Measurements from ENCODE around the gene MYBPC1. TPM values are rescaled to one million over a fixed set of nuclear protein-coding genes. Genes with fewer than 3 reads are reported as not detected.
"Not testable (repeated sequence)": the region's sequence is repeated elsewhere in the genome, so short reads cannot be mapped to it uniquely, and the experiment has no call there.

Gene MYBPC1
- total RNA-seq, 1 experiment from 2014 or later, result not detected

GRCh38 chr12:101667591-101667990 lies 72.8 kb downstream of the MYBPC1 start:
- DNase-seq, result no peak
- no peak overlapping the region for H3K4me2 ChIP-seq (ENCODE audit: low read depth, low read length, poor library complexity, severe bottlenecking)
- H2AFZ ChIP-seq (ENCODE audit: low read length), result no peak overlapping the region

DNA sequence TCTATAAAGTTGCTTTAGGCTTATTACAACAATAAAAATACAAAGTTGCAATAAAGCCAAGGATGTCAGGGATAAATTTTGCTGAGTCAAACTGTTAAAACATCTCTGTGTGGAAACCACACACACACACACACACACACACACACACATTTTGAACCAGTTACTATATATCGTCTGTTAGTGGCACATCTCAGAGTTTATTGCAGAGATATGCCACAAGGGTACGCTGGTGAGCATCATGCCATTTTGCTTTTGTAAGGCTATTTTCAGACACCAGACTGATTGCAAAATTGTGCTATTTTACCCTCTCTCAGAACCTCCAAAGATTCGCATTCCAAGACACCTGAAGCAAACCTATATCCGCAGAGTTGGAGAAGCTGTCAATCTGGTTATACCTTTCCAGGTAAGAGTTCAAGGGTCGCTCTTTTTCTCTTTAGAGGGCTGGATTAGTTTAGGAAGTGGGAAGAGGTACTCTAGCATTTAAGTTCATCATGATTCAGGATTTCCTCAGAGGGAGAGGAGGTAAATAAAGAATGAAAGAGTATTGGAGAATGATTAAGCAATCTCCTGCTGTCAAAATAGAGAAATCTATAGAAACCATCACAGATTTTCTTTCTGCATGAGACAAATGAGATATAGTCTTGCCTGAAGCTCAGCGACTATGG lies 75.4 kb downstream of the MYBPC1 start:
- H3K9ac ChIP-seq (ENCODE audit: low read length), result no peak overlapping the region
- H3K4me2 ChIP-seq (ENCODE audit: low read depth, low read length, poor library complexity, severe bottlenecking), result no peak overlapping the region
- H3K9me3 ChIP-seq (ENCODE audit: low read length), result no peaks in the 10 kb centered on the region
- no peaks in the 10 kb centered on the region for H3K9me2 ChIP-seq (replicated peaks; ENCODE audit: insufficient read depth, low read length)
- H3K27me3 ChIP-seq (ENCODE audit: low read length), result 0 out of 2 replicates have a peak, but pooled peaks cover 4% of the 10 kb centered on the region
- H3K79me2 ChIP-seq (ENCODE audit: low read length), result no peaks in the 10 kb centered on the region
- DNase-seq, result peak; percentile 76
- no peak overlapping the region for H3K4me3 ChIP-seq (ENCODE audit: low read length)
- H3K27ac ChIP-seq (ENCODE audit: low read length), result no peak overlapping the region
- no peaks in the 10 kb centered on the region for H4K20me1 ChIP-seq (ENCODE audit: insufficient read depth, low read depth, low read length)
- H2AFZ ChIP-seq (ENCODE audit: low read length), result no peak overlapping the region
- no peaks in the 10 kb centered on the region for H3K36me3 ChIP-seq (ENCODE audit: insufficient read depth, low read length)
- H3K4me1 ChIP-seq (ENCODE audit: low read length), result peaks cover 3% of the 10 kb centered on the region; the same call in 1 of the 2 replicates

More at GRCh38 chr12:101667591-101667990, 72.8 kb downstream of the MYBPC1 start:
- no peak overlapping the region for H3K27ac ChIP-seq (ENCODE audit: low read length)
- H3K27me3 ChIP-seq (ENCODE audit: low read length), result no peaks in the 10 kb centered on the region
- H3K4me1 ChIP-seq (ENCODE audit: low read length), result peaks cover 3% of the 10 kb centered on the region; the same call in 1 of the 2 replicates
- H4K20me1 ChIP-seq (ENCODE audit: insufficient read depth, low read depth, low read length), result no peaks in the 10 kb centered on the region
- no peak overlapping the region for H3K9ac ChIP-seq (ENCODE audit: low read length)
- H3K9me2 ChIP-seq (replicated peaks; ENCODE audit: insufficient read depth, low read length), result no peaks in the 10 kb centered on the region
- H3K4me3 ChIP-seq (ENCODE audit: low read length), result no peak overlapping the region
- H3K36me3 ChIP-seq (ENCODE audit: insufficient read depth, low read length), result no peaks in the 10 kb centered on the region
- H3K9me3 ChIP-seq (ENCODE audit: low read length), result no peaks in the 10 kb centered on the region
- H3K79me2 ChIP-seq (ENCODE audit: low read length), result no peaks in the 10 kb centered on the region

DNA sequence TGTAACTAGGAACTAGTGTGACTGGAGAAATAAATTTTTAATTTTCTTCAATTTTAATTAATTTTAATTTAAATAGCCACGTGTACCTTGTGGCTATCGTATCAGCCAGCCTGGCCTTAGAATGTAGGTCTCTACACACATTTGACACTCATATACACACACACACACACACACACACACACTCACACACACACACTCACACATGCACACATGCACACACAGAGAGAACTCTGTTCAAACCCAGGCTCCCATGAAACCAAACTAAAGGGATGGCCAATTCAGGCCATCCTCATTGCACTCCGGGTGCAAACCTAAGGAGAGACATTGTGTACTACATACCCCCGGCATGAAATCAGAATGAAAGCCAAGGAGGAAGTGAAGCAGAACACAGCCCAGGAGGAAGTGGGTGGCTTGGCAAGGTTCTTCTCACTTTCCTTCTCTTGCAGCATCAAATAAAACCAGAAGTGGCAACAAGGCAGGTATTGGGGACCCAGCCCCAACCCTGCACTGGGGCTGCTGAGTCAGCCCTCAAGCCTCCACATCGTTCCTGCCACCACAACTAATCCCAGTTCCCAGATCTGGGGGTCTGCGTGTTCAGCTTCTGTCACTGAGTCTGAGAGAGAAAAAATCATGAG lies 76.5 kb downstream of the MYBPC1 start:
- H4K20me1 ChIP-seq (ENCODE audit: insufficient read depth, low read depth, low read length), result no peaks in the 10 kb centered on the region
- H3K4me1 ChIP-seq (ENCODE audit: low read length), result peaks cover 3% of the 10 kb centered on the region; the same call in 1 of the 2 replicates
- H3K79me2 ChIP-seq (ENCODE audit: low read length), result no peaks in the 10 kb centered on the region
- H2AFZ ChIP-seq (ENCODE audit: low read length), result no peak overlapping the region
- H3K27ac ChIP-seq (ENCODE audit: low read length), result no peak overlapping the region
- DNase-seq, result peak; percentile 47
- H3K27me3 ChIP-seq (ENCODE audit: low read length), result 0 out of 2 replicates have a peak, but pooled peaks cover 4% of the 10 kb centered on the region
- H3K9me3 ChIP-seq (ENCODE audit: low read length), result no peaks in the 10 kb centered on the region
- no peak overlapping the region for H3K4me3 ChIP-seq (ENCODE audit: low read length)
- H3K9ac ChIP-seq (ENCODE audit: low read length), result no peak overlapping the region
- H3K4me2 ChIP-seq (ENCODE audit: low read depth, low read length, poor library complexity, severe bottlenecking), result no peak overlapping the region
- no peaks in the 10 kb centered on the region for H3K9me2 ChIP-seq (replicated peaks; ENCODE audit: insufficient read depth, low read length)
- H3K36me3 ChIP-seq (ENCODE audit: insufficient read depth, low read length), result no peaks in the 10 kb centered on the region

DNA sequence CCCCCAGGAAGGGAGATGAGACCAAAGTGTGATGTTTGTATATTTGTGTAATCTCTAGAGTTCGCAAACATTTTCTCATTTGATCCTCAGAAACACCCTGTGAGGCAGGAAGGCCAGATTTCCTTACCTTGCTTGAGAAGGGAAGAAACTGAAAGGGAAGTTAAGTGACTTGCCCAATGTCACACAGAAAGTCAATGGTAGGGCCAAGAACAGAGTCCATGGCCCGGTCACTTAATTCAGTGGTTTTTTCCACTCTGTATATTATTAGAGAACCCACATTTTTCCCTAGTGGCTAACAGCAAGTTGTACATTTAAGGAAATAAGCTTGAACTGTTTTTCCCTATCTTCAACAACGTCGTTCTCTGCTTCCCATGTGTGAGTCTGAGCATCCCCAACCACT lies 77.1 kb downstream of the MYBPC1 start:
- Histone ChIP-seq H3K9me3 (ENCODE audit: low read length) (no peaks in the 10 kb centered on the region), H3K9me2 (replicated peaks; ENCODE audit: insufficient read depth, low read length) (no peaks in the 10 kb centered on the region), H3K9ac (ENCODE audit: low read length) (no peak overlapping the region), H3K27me3 (ENCODE audit: low read length) (0 out of 2 replicates have a peak, but pooled peaks cover 4% of the 10 kb centered on the region), H3K27ac (ENCODE audit: low read length) (no peak overlapping the region), H3K4me3 (ENCODE audit: low read length) (no peak overlapping the region), H3K79me2 (ENCODE audit: low read length) (no peaks in the 10 kb centered on the region), H3K4me1 (ENCODE audit: low read length) (peaks cover 3% of the 10 kb centered on the region; the same call in 1 of the 2 replicates), H3K4me2 (ENCODE audit: low read depth, low read length, poor library complexity, severe bottlenecking) (no peak overlapping the region), H3K36me3 (ENCODE audit: insufficient read depth, low read length) (no peaks in the 10 kb centered on the region), H2AFZ (ENCODE audit: low read length) (no peak overlapping the region), H4K20me1 (ENCODE audit: insufficient read depth, low read depth, low read length) (no peaks in the 10 kb centered on the region)
- DNase-seq, result no peak

GRCh38 chr12:101675555-101675954 lies 80.8 kb downstream of the MYBPC1 start:
- Histone ChIP-seq H3K4me2 (ENCODE audit: low read depth, low read length, poor library complexity, severe bottlenecking) (no peak overlapping the region), H3K79me2 (ENCODE audit: low read length) (no peaks in the 10 kb centered on the region), H3K9me2 (replicated peaks; ENCODE audit: insufficient read depth, low read length) (no peaks in the 10 kb centered on the region), H2AFZ (ENCODE audit: low read length) (no peak overlapping the region), H3K27me3 (ENCODE audit: low read length) (0 out of 2 replicates have a peak, but pooled peaks cover 4% of the 10 kb centered on the region), H3K9ac (ENCODE audit: low read length) (no peak overlapping the region), H3K27ac (ENCODE audit: low read length) (no peak overlapping the region), H4K20me1 (ENCODE audit: insufficient read depth, low read depth, low read length) (no peaks in the 10 kb centered on the region), H3K36me3 (ENCODE audit: insufficient read depth, low read length) (no peaks in the 10 kb centered on the region), H3K4me3 (ENCODE audit: low read length) (no peak overlapping the region), H3K4me1 (ENCODE audit: low read length) (peaks cover 3% of the 10 kb centered on the region; the same call in 1 of the 2 replicates), H3K9me3 (ENCODE audit: low read length) (no peaks in the 10 kb centered on the region)
- DNase-seq, result no peak

DNA sequence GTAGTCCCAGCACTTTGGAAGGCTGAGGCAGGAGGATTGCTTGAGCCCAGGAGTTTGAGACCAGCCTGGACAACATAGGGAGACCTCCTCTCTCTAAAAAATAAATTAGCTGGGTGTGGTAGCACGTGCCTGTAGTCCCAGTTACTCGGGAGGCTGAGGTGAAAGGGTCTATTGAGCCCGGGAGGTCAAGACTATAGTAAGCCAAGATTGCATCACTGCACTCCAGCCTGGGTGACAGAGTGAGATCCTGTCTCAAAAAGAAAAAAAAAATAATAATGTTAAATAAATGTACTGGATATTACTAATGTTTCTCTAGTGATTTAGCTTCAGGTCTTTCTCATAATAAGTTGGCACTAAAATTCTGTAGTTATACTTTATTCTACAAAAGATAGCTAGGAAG lies 81.7 kb downstream of the MYBPC1 start:
- H4K20me1 ChIP-seq (ENCODE audit: insufficient read depth, low read depth, low read length); H3K79me2 ChIP-seq (ENCODE audit: low read length); H3K27ac ChIP-seq (ENCODE audit: low read length); H3K9me3 ChIP-seq (ENCODE audit: low read length); H3K4me1 ChIP-seq (ENCODE audit: low read length); H2AFZ ChIP-seq (ENCODE audit: low read length); DNase-seq; H3K4me2 ChIP-seq (ENCODE audit: low read depth, low read length, poor library complexity, severe bottlenecking); H3K9me2 ChIP-seq (replicated peaks; ENCODE audit: insufficient read depth, low read length); H3K4me3 ChIP-seq (ENCODE audit: low read length); H3K36me3 ChIP-seq (ENCODE audit: insufficient read depth, low read length); H3K27me3 ChIP-seq (ENCODE audit: low read length); H3K9ac ChIP-seq (ENCODE audit: low read length): not testable (repeated sequence)

- Histone ChIP-seq H3K27me3 (ENCODE audit: low read length) (0 out of 2 replicates have a peak, but pooled peaks cover 3% of the 10 kb centered on the region), H3K79me2 (ENCODE audit: low read length) (no peaks in the 10 kb centered on the region)
- DNase-seq, result no peak
Measured at GRCh38 chr12:101678081-101678480, 83.3 kb downstream of the MYBPC1 start.

DNA sequence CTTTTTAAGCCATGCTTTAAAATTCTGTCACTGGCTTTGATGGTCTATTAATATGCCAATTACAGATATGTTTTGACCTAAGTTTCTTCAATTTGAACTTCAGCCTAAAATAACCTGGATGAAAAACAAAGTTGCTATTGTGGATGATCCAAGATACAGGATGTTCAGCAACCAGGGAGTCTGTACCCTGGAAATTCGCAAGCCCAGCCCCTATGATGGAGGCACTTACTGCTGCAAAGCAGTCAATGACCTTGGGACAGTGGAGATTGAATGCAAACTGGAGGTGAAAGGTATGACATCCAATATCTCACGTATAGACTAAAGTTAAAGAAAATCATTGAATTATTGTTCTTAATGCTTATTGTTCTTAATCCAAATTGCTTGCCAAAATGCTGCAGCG lies 85.5 kb downstream of the MYBPC1 start:
- Histone ChIP-seq H3K4me3 (ENCODE audit: low read length) (no peak overlapping the region), H3K9me2 (replicated peaks; ENCODE audit: insufficient read depth, low read length) (no peaks in the 10 kb centered on the region), H3K79me2 (ENCODE audit: low read length) (no peaks in the 10 kb centered on the region), H3K4me1 (ENCODE audit: low read length) (no peaks in the 10 kb centered on the region), H3K9ac (ENCODE audit: low read length) (no peak overlapping the region), H3K4me2 (ENCODE audit: low read depth, low read length, poor library complexity, severe bottlenecking) (no peak overlapping the region), H3K9me3 (ENCODE audit: low read length) (no peaks in the 10 kb centered on the region), H2AFZ (ENCODE audit: low read length) (no peak overlapping the region), H3K36me3 (ENCODE audit: insufficient read depth, low read length) (no peaks in the 10 kb centered on the region), H4K20me1 (ENCODE audit: insufficient read depth, low read depth, low read length) (no peaks in the 10 kb centered on the region), H3K27me3 (ENCODE audit: low read length) (no peaks in the 10 kb centered on the region), H3K27ac (ENCODE audit: low read length) (no peak overlapping the region)
- DNase-seq, result no peak

More at GRCh38 chr12:101678081-101678480, 83.3 kb downstream of the MYBPC1 start:
- H4K20me1 ChIP-seq (ENCODE audit: insufficient read depth, low read depth, low read length), result no peaks in the 10 kb centered on the region
- no peak overlapping the region for H3K27ac ChIP-seq (ENCODE audit: low read length)
- H3K9ac ChIP-seq (ENCODE audit: low read length), result no peak overlapping the region
- H3K9me3 ChIP-seq (ENCODE audit: low read length), result no peaks in the 10 kb centered on the region
- no peaks in the 10 kb centered on the region for H3K36me3 ChIP-seq (ENCODE audit: insufficient read depth, low read length)
- no peaks in the 10 kb centered on the region for H3K4me1 ChIP-seq (ENCODE audit: low read length)
- no peak overlapping the region for H3K4me2 ChIP-seq (ENCODE audit: low read depth, low read length, poor library complexity, severe bottlenecking)
- no peak overlapping the region for H3K4me3 ChIP-seq (ENCODE audit: low read length)
- no peaks in the 10 kb centered on the region for H3K9me2 ChIP-seq (replicated peaks; ENCODE audit: insufficient read depth, low read length)
- H2AFZ ChIP-seq (ENCODE audit: low read length), result no peak overlapping the region

Measured in Karpas-422 (cell line).